K562 (cell line): Measurements from ENCODE around the gene PRSS8. TPM values are rescaled to one million over a fixed set of nuclear protein-coding genes. Genes with fewer than 3 reads are reported as not detected.

Source experiments
- BRD4 ChIP-seq: fragments of 200-600 bp; sonication (generic); IDR thresholded peaks from 2 replicates; pipeline ENCODE4 v1.6.1; 2017; ENCODE audit warnings: inconsistent platforms
- CSDE1 ChIP-seq, 2 experiments: fragments of 450-650 bp; IDR thresholded peaks; 2 replicates each; pipeline ENCODE4 v1.6.1; 2016; ENCODE audit warnings: mild to moderate bottlenecking in 1 of 2
- LARP7 ChIP-seq: fragments of 450-650 bp; IDR thresholded peaks from 2 replicates; pipeline ENCODE4 v1.6.1; 2016
- NCOA2 ChIP-seq, 2 experiments: fragments of 450-650 bp; IDR thresholded peaks; 2 replicates each; pipeline ENCODE4 v1.6.1; 2018; ENCODE audit warnings: mild to moderate bottlenecking in 2 of 2, moderate library complexity in 1 of 2; ENCODE audit not compliant: partially characterized antibody in 2 of 2
- NFYB ChIP-seq: IDR thresholded peaks from 2 replicates; pipeline ENCODE4 v1.6.1; 2011; ENCODE audit warnings: mild to moderate bottlenecking, moderate library complexity; ENCODE audit not compliant: insufficient read length; ENCODE audit errors: extremely low read depth
- POLR2AphosphoS5 ChIP-seq: IDR thresholded peaks from 2 replicates; pipeline ENCODE4 v1.6.1; 2011; ENCODE audit warnings: mild to moderate bottlenecking, low read depth, low read length, moderate library complexity; ENCODE audit not compliant: control insufficient read depth, insufficient read depth
- POLR2G ChIP-seq: fragments of 200-400 bp; formaldehyde crosslinking; IDR thresholded peaks from 2 replicates; pipeline ENCODE4 v1.6.1; 2017; ENCODE audit warnings: low read depth, mild to moderate bottlenecking, antibody characterized with exemption, low read length, moderate library complexity
- RREB1 ChIP-seq: fragments of 250-450 bp; sonication (Bioruptor Pico); IDR thresholded peaks from 2 replicates; pipeline ENCODE4 v1.4.0; 2020
- SIX5 ChIP-seq, 2 experiments: IDR thresholded peaks; 2 replicates each; pipeline ENCODE4 v1.6.1; 2011; ENCODE audit warnings: low read length in 2 of 2, borderline replicate concordance in 1 of 2, low read depth in 1 of 2, mild to moderate bottlenecking in 1 of 2, moderate library complexity in 1 of 2; ENCODE audit not compliant: insufficient read depth in 1 of 2
- SNAPC5 ChIP-seq: fragments of 250-450 bp; sonication (Bioruptor Pico); IDR thresholded peaks from 2 replicates; pipeline ENCODE4 v1.8.0; 2021; ENCODE audit warnings: moderate library complexity, mild to moderate bottlenecking, inconsistent platforms
- ZFP30 ChIP-seq: fragments of 250-450 bp; sonication (Bioruptor Pico); IDR thresholded peaks from 2 replicates; pipeline ENCODE4 v1.8.0; 2022; ENCODE audit warnings: moderate library complexity, mild to moderate bottlenecking, inconsistent platforms, borderline replicate concordance
- ZNF140 ChIP-seq: fragments of 250-450 bp; sonication (Bioruptor Pico); IDR thresholded peaks from 2 replicates; pipeline ENCODE4 v1.8.0; 2021; ENCODE audit warnings: moderate library complexity, mild to moderate bottlenecking, inconsistent platforms
- ZNF197 ChIP-seq: fragments of 200-800 bp; sonication (Bioruptor generic); IDR thresholded peaks from 2 replicates; pipeline ENCODE4 v1.6.1; 2016; ENCODE audit warnings: low read depth, missing genetic modification characterization, missing compliant biosample characterization
- ZNF277 ChIP-seq: fragments of 250-450 bp; sonication (Bioruptor Pico); IDR thresholded peaks from 2 replicates; pipeline ENCODE4 v1.8.0; 2022; ENCODE audit warnings: inconsistent platforms, mild to moderate bottlenecking, moderate library complexity, borderline replicate concordance
- polyA plus RNA-seq, 8 experiments: library from polyadenylated mRNA; depleted of rRNA in 4 of 8; stranded (reverse) in 5 of 8; unstranded in 3 of 8; fragments of >200 nt; fragmentation: Nextera tagmentation in 2 of 8; fragmentation: Illumina TruSeq in 1 of 8; extraction: Ambion mirVana in 2 of 8; extraction: Trizol in 1 of 8; gene quantifications; 2 replicates each; pipeline versions ENCODE4 v1.2.1 to v1.2.3, GENCODE V29; 2011 to 2014; ENCODE audit warnings: inconsistent platforms in 1 of 8, missing spikeins in 1 of 8
- total RNA-seq, 7 experiments: library from RNA; depleted of rRNA in 6 of 7; stranded (reverse); fragments of >200 nt in 6 of 7; fragmentation: Illumina TruSeq in 2 of 7; extraction: Trizol in 2 of 7; gene quantifications; 2 replicates each; pipeline versions ENCODE4 v1.2.1 to v1.2.3, GENCODE V29; 2011 to 2021; ENCODE audit warnings: low replicate concordance in 1 of 7
- TF ChIP-seq, protein P1 (sequence below): IDR thresholded peaks from 2 replicates; pipeline ENCODE4 v1.6.1; 2011; ENCODE audit not compliant: insufficient read length; ENCODE audit errors: extremely low read depth
- TF ChIP-seq, protein P2 (sequence below): fragments of 250-450 bp; sonication (Bioruptor Pico); IDR thresholded peaks from 2 replicates; pipeline ENCODE4 v1.4.0; 2020; ENCODE audit warnings: mild to moderate bottlenecking

Gene PRSS8
- total and polyA plus RNA-seq, 9 of the 15 experiments (the other 6 are each of a cell fraction or from before 2014, with no cell fraction given): 0.25 to 3.9 (median 1.3) TPM; not detected in 1

DNA sequence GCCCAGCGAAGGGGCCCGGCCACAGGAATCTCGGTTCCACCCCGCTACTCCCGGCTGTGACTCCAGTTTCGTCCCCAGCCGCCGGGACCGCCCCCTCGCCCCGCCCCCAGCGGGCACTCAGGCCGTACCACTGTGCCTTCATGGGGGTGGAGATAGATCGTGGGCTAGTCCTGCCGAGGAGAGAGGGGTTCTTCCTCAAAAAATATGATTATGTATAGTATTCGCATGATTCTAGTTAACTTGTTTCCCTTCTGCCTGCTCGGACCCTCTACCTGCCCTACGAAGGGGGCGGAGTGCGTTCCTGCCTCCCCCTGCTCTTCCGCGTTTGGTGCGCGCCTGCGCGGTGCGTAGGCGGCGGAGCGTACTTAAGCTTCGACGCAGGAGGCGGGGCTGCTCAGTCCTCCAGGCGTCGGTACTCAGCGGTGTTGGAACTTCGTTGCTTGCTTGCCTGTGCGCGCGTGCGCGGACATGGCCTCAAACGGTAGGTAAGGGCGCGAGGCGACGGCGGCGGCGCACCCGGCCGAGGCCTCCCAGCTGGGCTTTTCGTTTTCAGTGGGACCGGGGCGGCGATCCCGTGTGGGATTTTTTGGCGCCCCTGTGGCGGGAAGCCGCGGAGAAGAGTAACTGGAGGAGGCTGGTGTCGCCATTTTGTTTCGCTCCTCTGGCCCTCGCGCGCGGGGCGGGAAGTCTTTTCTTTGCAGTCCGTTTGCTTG, 44.4 kb upstream of the PRSS8 start, which contains the start of gene FUS (continued):
- no peak for TF ChIP-seq NCOA2 (IDR thresholded peaks at IDR 0.05; ENCODE audit: partially characterized antibody in 2 of 2)
- TF ChIP-seq, protein P1, sequence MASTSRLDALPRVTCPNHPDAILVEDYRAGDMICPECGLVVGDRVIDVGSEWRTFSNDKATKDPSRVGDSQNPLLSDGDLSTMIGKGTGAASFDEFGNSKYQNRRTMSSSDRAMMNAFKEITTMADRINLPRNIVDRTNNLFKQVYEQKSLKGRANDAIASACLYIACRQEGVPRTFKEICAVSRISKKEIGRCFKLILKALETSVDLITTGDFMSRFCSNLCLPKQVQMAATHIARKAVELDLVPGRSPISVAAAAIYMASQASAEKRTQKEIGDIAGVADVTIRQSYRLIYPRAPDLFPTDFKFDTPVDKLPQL: peak; percentile 85
- TF ChIP-seq SNAPC5 (CRISPR knock-in tag): no peak
- TF ChIP-seq RREB1 (CRISPR knock-in tag): peak; percentile 85
- peak; percentile 97 for TF ChIP-seq POLR2G
- TF ChIP-seq, protein P2, sequence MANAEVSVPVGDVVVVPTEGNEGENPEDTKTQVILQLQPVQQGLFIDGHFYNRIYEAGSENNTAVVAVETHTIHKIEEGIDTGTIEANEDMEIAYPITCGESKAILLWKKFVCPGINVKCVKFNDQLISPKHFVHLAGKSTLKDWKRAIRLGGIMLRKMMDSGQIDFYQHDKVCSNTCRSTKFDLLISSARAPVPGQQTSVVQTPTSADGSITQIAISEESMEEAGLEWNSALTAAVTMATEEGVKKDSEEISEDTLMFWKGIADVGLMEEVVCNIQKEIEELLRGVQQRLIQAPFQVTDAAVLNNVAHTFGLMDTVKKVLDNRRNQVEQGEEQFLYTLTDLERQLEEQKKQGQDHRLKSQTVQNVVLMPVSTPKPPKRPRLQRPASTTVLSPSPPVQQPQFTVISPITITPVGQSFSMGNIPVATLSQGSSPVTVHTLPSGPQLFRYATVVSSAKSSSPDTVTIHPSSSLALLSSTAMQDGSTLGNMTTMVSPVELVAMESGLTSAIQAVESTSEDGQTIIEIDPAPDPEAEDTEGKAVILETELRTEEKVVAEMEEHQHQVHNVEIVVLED (CRISPR knock-in tag): peak; percentile 81
- peak; percentile 99 for TF ChIP-seq POLR2AphosphoS5
- TF ChIP-seq ZFP30: no peak
- TF ChIP-seq LARP7: 0 out of 2 replicates have a peak, but pooled peaks have one; percentile 22
- TF ChIP-seq ZNF197 (CRISPR knock-in tag): no peak
- TF ChIP-seq BRD4: peak; percentile 93
- peak in 1 of 2 experiments; percentile 80; a peak in 1 of 4 replicates for TF ChIP-seq CSDE1 (IDR thresholded peaks at IDR 0.05)
- TF ChIP-seq SIX5 (IDR thresholded peaks at IDR 0.05; ENCODE audit: borderline replicate concordance in 1 of 2, insufficient read depth in 1 of 2, low read depth in 1 of 2, low read length in 2 of 2): peak; percentile 39 to 61; a peak in 3 of 4 replicates
- TF ChIP-seq ZNF277 (CRISPR knock-in tag): no peak
- TF ChIP-seq NFYB: no peak
- TF ChIP-seq ZNF140 (CRISPR knock-in tag): no peak
